H1 (cell line): ENCODE results near the gene URM1. TPM values are rescaled to one million over a fixed set of nuclear protein-coding genes. Genes with fewer than 3 reads are reported as not detected.
A peak's percentile ranks its signal among the peaks of the same experiment; 100 is the strongest.

Experiments
- CTCF ChIA-PET: fragments of 300-600 bp; sonication (Branson Sonifier 250); formaldehyde crosslinking; loops from one replicate; lab custom pipeline; 2021; ENCODE audit not compliant: partially characterized antibody; lab: Charles Lee
- POLR2A ChIA-PET: fragments of 300-600 bp; sonication (Branson Sonifier 250); formaldehyde crosslinking; loops from one replicate; lab custom pipeline; 2021; ENCODE audit warnings: inconsistent platforms; ENCODE audit not compliant: partially characterized antibody; lab: Charles Lee
- DNase-seq, 2 experiments: peaks; one replicate each; pipeline versions ENCODE4 v3.0.0 to v3.0.0-alpha.2; 2010 to 2022; ENCODE audit warnings: low spot score in 2 of 2, low read depth in 1 of 2, mixed read lengths in 1 of 2
- FAIRE-seq: peaks from 2 replicates; lab custom pipeline; 2011; peaks lifted over from hg19 to GRCh38; lab: Jason Lieb, UNC
- H2AFZ ChIP-seq: 2 replicates; pipeline ENCODE4 v1.8.1; 2012; ENCODE audit warnings: low read length, inconsistent platforms
- H2AK5ac ChIP-seq: 2 replicates; pipeline ENCODE4 v1.6.1; 2013; ENCODE audit warnings: low read depth, low read length
- H2BK120ac ChIP-seq: replicated peaks from 2 replicates; pipeline ENCODE3; 2013; ENCODE audit warnings: low read depth, low read length, inconsistent platforms
- H2BK12ac ChIP-seq: 2 replicates; pipeline ENCODE4 v1.6.1; 2013; ENCODE audit warnings: low read depth, low read length
- H2BK15ac ChIP-seq: 2 replicates; pipeline ENCODE4 v1.6.1; 2013; ENCODE audit warnings: low read length
- H2BK20ac ChIP-seq: 2 replicates; pipeline ENCODE4 v1.6.1; 2013; ENCODE audit warnings: low read length
- H2BK5ac ChIP-seq: 2 replicates; pipeline ENCODE4 v1.6.1; 2013; ENCODE audit warnings: low read depth, low read length
- H3K14ac ChIP-seq: 2 replicates; pipeline ENCODE4 v1.6.1; 2013; ENCODE audit warnings: inconsistent platforms; ENCODE audit not compliant: insufficient read length
- H3K18ac ChIP-seq: 2 replicates; pipeline ENCODE4 v1.6.1; 2013; ENCODE audit warnings: low read length; ENCODE audit errors: extremely low read depth
- H3K23ac ChIP-seq: 2 replicates; pipeline ENCODE4 v1.6.1; 2013; ENCODE audit warnings: inconsistent platforms; ENCODE audit not compliant: insufficient read length
- H3K23me2 ChIP-seq: 2 replicates; pipeline ENCODE4 v1.6.1; 2013; ENCODE audit warnings: low read depth, low read length
- H3K27ac ChIP-seq: 2 replicates; pipeline ENCODE4 v1.6.1; 2011; ENCODE audit warnings: low read depth, low read length, inconsistent platforms
- H3K27me3 ChIP-seq, 4 experiments: replicated peaks in 1 of 4; 1 replicate in 1 of 4; 2 replicates in 3 of 4; pipeline versions ENCODE4 v1.6.1 to v1.8.1; 2011 to 2013; ENCODE audit warnings: low read length in 3 of 4, mild to moderate bottlenecking in 3 of 4, inconsistent platforms in 2 of 4, mixed read lengths in 2 of 4, moderate library complexity in 1 of 4; ENCODE audit not compliant: control insufficient read depth in 3 of 4, insufficient read depth in 3 of 4; ENCODE audit errors: extremely low read depth in 1 of 4
- H3K36me3 ChIP-seq, 4 experiments: 2 replicates each; pipeline versions ENCODE4 v1.6.1 to v1.8.1; 2011 to 2013; ENCODE audit warnings: mild to moderate bottlenecking in 4 of 4, low read length in 3 of 4, moderate library complexity in 2 of 4, control low read depth in 1 of 4, inconsistent platforms in 1 of 4; ENCODE audit not compliant: insufficient read depth in 4 of 4, control insufficient read depth in 2 of 4
- H3K4ac ChIP-seq: replicated peaks from 2 replicates; pipeline ENCODE3; 2013; ENCODE audit warnings: low read length, low read depth, mixed read lengths, inconsistent platforms; ENCODE audit not compliant: insufficient read length
- H3K4me1 ChIP-seq, 4 experiments: replicated peaks in 1 of 4; 1 replicate in 1 of 4; 2 replicates in 3 of 4; pipeline versions ENCODE4 v1.6.1 to v1.8.1; 2011 to 2013; ENCODE audit warnings: low read length in 3 of 4, inconsistent platforms in 2 of 4, mixed read lengths in 1 of 4; ENCODE audit not compliant: insufficient read depth in 4 of 4, control insufficient read depth in 3 of 4
- H3K4me2 ChIP-seq, 2 experiments: 2 replicates each; pipeline versions ENCODE4 v1.6.1 to v1.8.1; 2011 to 2013; ENCODE audit warnings: low read depth in 2 of 2, low read length in 2 of 2, control low read depth in 1 of 2, inconsistent platforms in 1 of 2, mild to moderate bottlenecking in 1 of 2; ENCODE audit not compliant: insufficient read depth in 1 of 2
- H3K4me3 ChIP-seq, 4 experiments: fragments of 200-600, 300-600 bp in 1 of 4; sonication (generic), shearing (Covaris generic), sonication (Bioruptor Twin) in 1 of 4; 2 replicates each; pipeline versions ENCODE4 v1.5.1 to v1.8.1; 2011 to 2016; ENCODE audit warnings: low read length in 4 of 4, low read depth in 3 of 4, control low read depth in 2 of 4, inconsistent platforms in 2 of 4, mild to moderate bottlenecking in 2 of 4, mixed read lengths in 1 of 4, moderate library complexity in 1 of 4; ENCODE audit not compliant: insufficient read depth in 2 of 4; ENCODE audit errors: extremely low read depth in 1 of 4
- H3K56ac ChIP-seq: replicated peaks from 2 replicates; pipeline ENCODE3; 2013; ENCODE audit warnings: low read depth, mild to moderate bottlenecking, mixed read lengths, low read length, inconsistent platforms; ENCODE audit not compliant: insufficient read length
- H3K79me1 ChIP-seq: 2 replicates; pipeline ENCODE4 v1.6.1; 2013; ENCODE audit warnings: low read depth, low read length, control low read depth
- H3K79me2 ChIP-seq, 2 experiments: 2 replicates each; pipeline versions ENCODE4 v1.6.1 to v1.8.1; 2012 to 2013; ENCODE audit warnings: low read length in 2 of 2, mild to moderate bottlenecking in 2 of 2, inconsistent platforms in 1 of 2; ENCODE audit not compliant: insufficient read depth in 2 of 2, control insufficient read depth in 1 of 2
- H3K9ac ChIP-seq, 4 experiments: replicated peaks in 1 of 4; 1 replicate in 1 of 4; 2 replicates in 3 of 4; pipeline versions ENCODE4 v1.6.1 to v1.8.1; 2011 to 2013; ENCODE audit warnings: low read depth in 3 of 4, low read length in 3 of 4, control low read depth in 2 of 4, mild to moderate bottlenecking in 2 of 4, moderate library complexity in 2 of 4, inconsistent platforms in 1 of 4; ENCODE audit errors: extremely low read depth in 1 of 4
- H3K9me3 ChIP-seq, 2 experiments: 2 replicates each; pipeline versions ENCODE4 v1.6.1 to v1.8.1; 2012 to 2013; ENCODE audit warnings: mild to moderate bottlenecking in 2 of 2, moderate library complexity in 2 of 2, control low read depth in 1 of 2, inconsistent platforms in 1 of 2, low read depth in 1 of 2, low read length in 1 of 2, mixed read lengths in 1 of 2; ENCODE audit not compliant: insufficient read depth in 2 of 2
- H4K20me1 ChIP-seq, 2 experiments: replicated peaks in 1 of 2; 2 replicates each; pipeline versions ENCODE3 to v1.8.1; 2011 to 2013; ENCODE audit warnings: inconsistent platforms in 2 of 2, low read length in 2 of 2, mild to moderate bottlenecking in 1 of 2; ENCODE audit not compliant: insufficient read depth in 2 of 2, control insufficient read depth in 1 of 2
- H4K5ac ChIP-seq: 2 replicates; pipeline ENCODE4 v1.6.1; 2013; ENCODE audit warnings: low read length, low read depth, mixed read lengths, inconsistent platforms; ENCODE audit not compliant: insufficient read length
- H4K8ac ChIP-seq: 2 replicates; pipeline ENCODE4 v1.8.0; 2013; ENCODE audit warnings: mild to moderate bottlenecking, moderate library complexity, low read length, inconsistent platforms; ENCODE audit not compliant: insufficient read depth; ENCODE audit errors: extremely low read depth
- H4K91ac ChIP-seq: replicated peaks from 2 replicates; pipeline ENCODE3; 2013; ENCODE audit warnings: low read length, mixed read lengths, inconsistent platforms; ENCODE audit not compliant: insufficient read length
- GABPA ChIP-seq: IDR thresholded peaks from 2 replicates; pipeline ENCODE4 v1.6.1; 2011; ENCODE audit warnings: mild to moderate bottlenecking, low read length, moderate library complexity, borderline replicate concordance; ENCODE audit not compliant: insufficient read depth
- PHF8 ChIP-seq: fragments of 200-600 bp; sonication (generic); conservative IDR thresholded peaks from 2 replicates; pipeline ENCODE4 v1.7.1; 2012; ENCODE audit warnings: low read depth, mild to moderate bottlenecking, inconsistent platforms, low read length, moderate library complexity
- POLR2A ChIP-seq, 2 experiments: IDR thresholded peaks; 1 replicate in 1 of 2; 2 replicates in 1 of 2; pipeline ENCODE4 v1.6.1; 2011; ENCODE audit warnings: low read depth in 2 of 2, low read length in 2 of 2, mild to moderate bottlenecking in 2 of 2; ENCODE audit errors: control extremely low read depth in 1 of 2
- SP1 ChIP-seq: IDR thresholded peaks from 2 replicates; pipeline ENCODE4 v1.6.1; 2011; ENCODE audit warnings: low read depth, low read length
- TAF7 ChIP-seq: optimal IDR thresholded peaks from 2 replicates; pipeline ENCODE3; 2011; ENCODE audit warnings: low read depth, mild to moderate bottlenecking, inconsistent platforms, low read length, moderate library complexity, borderline replicate concordance
- WGBS, 2 experiments: shearing (Covaris generic) in 1 of 2; methylation state at CpG; one replicate each; pipeline versions ENCODE4 v1.1.6 to v1.1.7; 2013 to 2015; ENCODE audit warnings: low lambda C conversion rate in 2 of 2, mixed read lengths in 2 of 2, inconsistent platforms in 1 of 2, low coverage in 1 of 2, missing lambda C conversion rate in 1 of 2; ENCODE audit not compliant: insufficient replicate concordance in 2 of 2, insufficient coverage in 1 of 2, insufficient read length in 1 of 2; ENCODE audit errors: extremely low coverage in 1 of 2, missing lambda C conversion rate in 1 of 2; 5-methylcytosine and 5-hydroxymethylcytosine counted together
- polyA plus RNA-seq, 7 experiments: library from polyadenylated mRNA; depleted of rRNA in 3 of 7; stranded (reverse) in 5 of 7; unstranded in 2 of 7; fragments of >200 nt in 5 of 7; fragments of 200-250 nt in 2 of 7; gene quantifications; 1 replicate in 5 of 7; 2 replicates in 1 of 7; 4 replicates in 1 of 7; pipeline versions ENCODE4 v1.2.1 to v1.2.3, GENCODE V29; 2011 to 2013; ENCODE audit warnings: missing spikeins in 2 of 7, mixed read lengths in 2 of 7
- total RNA-seq: library from RNA; stranded (reverse); fragmentation: NEBNext Ultra II Directional; extraction: Animal tissue kit (Norgen Biotek cat#: 25700); gene quantifications from 2 replicates; pipeline ENCODE4 v1.2.1, GENCODE V29; 2021

URM1 gene
- total and polyA plus RNA-seq, 2 of the 8 experiments (the other 6 are each of a cell fraction or from before 2014, with no cell fraction given), result 58.3 to 62.3 TPM

DNA sequence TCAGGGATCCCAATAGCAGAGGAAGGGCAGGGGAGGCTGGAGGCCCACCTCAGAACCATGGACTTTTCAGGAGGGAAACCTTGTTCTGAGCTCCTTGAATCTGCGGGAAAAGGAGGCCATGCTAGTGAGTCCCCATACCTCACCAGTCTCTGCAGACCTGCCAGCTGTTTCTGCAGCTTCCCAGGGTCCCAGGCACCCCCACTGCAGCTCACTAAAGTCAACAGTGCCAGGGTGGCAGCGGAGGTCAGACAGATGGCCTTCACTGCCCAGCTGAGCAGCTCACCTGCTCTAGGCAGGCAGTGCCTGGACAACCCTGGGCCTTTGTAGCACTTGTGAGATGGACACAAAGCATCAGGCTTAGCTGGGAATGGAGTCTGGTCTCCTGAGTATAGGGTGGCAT, 35.3 kb upstream of the URM1 start:
- H4K91ac ChIP-seq, result no peak overlapping the region
- POLR2A ChIA-PET, result interaction anchor here (0.9 to 3.1 kb wide), 9 partner anchors 8 to 54 kb away, joined by 3 to 13 read pairs (median 8); no protein-coding TSS in a partner anchor

More for the DNA sequence above, 35.3 kb upstream of the URM1 start:
- Histone ChIP-seq H3K4me1 (no peaks in the 10 kb centered on the region; a peak in 1 of 7 replicates), H3K23ac (no peak overlapping the region), H4K8ac (no peak overlapping the region), H2BK120ac (no peak overlapping the region), H2AFZ (no peak overlapping the region), H3K18ac (no peak overlapping the region), H3K79me1 (no peaks in the 10 kb centered on the region), H4K5ac (no peak overlapping the region), H3K4ac (no peak overlapping the region), H3K27me3 (no peaks in the 10 kb centered on the region; a peak in 1 of 7 replicates), H3K79me2 (no peaks in the 10 kb centered on the region), H3K27ac (no peak overlapping the region), H3K36me3 (peaks cover 0 to 9% (median 2%) of the 10 kb centered on the region in 4 experiments; a peak in 4 of 8 replicates), H3K4me3 (no peak overlapping the region), H2BK15ac (no peak overlapping the region), H2BK12ac (no peak overlapping the region), H3K9me3 (no peaks in the 10 kb centered on the region), H2BK20ac (no peak overlapping the region), H2AK5ac (no peak overlapping the region), H3K9ac (no peak overlapping the region), H3K4me2 (no peak overlapping the region), H2BK5ac (no peak overlapping the region), H3K56ac (no peak overlapping the region), H3K14ac (no peak overlapping the region), H3K23me2 (peaks cover 2% of the 10 kb centered on the region; the same call in 1 of the 2 replicates), H4K20me1 (no peaks in the 10 kb centered on the region)
- no peak for FAIRE-seq
- 89% methylated on average over 2 of the region's 2 CpGs; no CpG with 5 or more reads in 1 of the 2 experiments for WGBS, 2 experiments
- no peak for TF ChIP-seq PHF8
- TF ChIP-seq GABPA, result no peak
- no peak for TF ChIP-seq TAF7
- TF ChIP-seq SP1, result no peak
- 0 out of 3 replicates have a peak, but pooled peaks of 1 of the 2 experiments have one; percentile 14 for TF ChIP-seq POLR2A (IDR thresholded peaks at IDR 0.05; ENCODE audit: control extremely low read depth in 1 of 2, low read depth in 2 of 2, low read length in 2 of 2)
- CTCF ChIA-PET, result interaction anchor here (0.5 to 2.1 kb wide), 10 partner anchors 9 to 162 kb away, joined by 3 to 13 read pairs (median 4); partner anchors contain the start of gene CERCAM
- no peak for DNase-seq
